DOHH2 (cell line): ENCODE data around the gene ARFIP1.
"Not testable (repeated sequence)": the region's sequence is repeated elsewhere in the genome, so short reads cannot be mapped to it uniquely, and the experiment has no call there.

Experiments used
- H3F3A ChIP-seq: fragments of 200-600 bp; sonication (generic), shearing (Covaris generic); 2 replicates; pipeline ENCODE4 v1.6.0; 2016; ENCODE audit warnings: antibody characterized with exemption, mild to moderate bottlenecking; ENCODE audit not compliant: control insufficient read depth, insufficient read depth
- H3K27ac ChIP-seq: fragments of 200-600 bp; sonication (generic); 2 replicates; pipeline ENCODE4 v1.5.1; 2014; ENCODE audit warnings: low read depth, mild to moderate bottlenecking, low read length, moderate library complexity
- H3K27me3 ChIP-seq: fragments of 200-600 bp; sonication (generic); 2 replicates; pipeline ENCODE4 v1.6.1; 2014; ENCODE audit warnings: mild to moderate bottlenecking, low read length, mixed read lengths; ENCODE audit not compliant: control insufficient read depth
- H3K36me3 ChIP-seq: fragments of 200-600 bp; sonication (generic); 2 replicates; pipeline ENCODE4 v1.6.1; 2014; ENCODE audit warnings: mild to moderate bottlenecking, low read length, moderate library complexity, mixed read lengths; ENCODE audit not compliant: control insufficient read depth
- H3K4me1 ChIP-seq: fragments of 200-600 bp; sonication (generic); 2 replicates; pipeline ENCODE4 v1.6.1; 2014; ENCODE audit warnings: mild to moderate bottlenecking, low read length, mixed read lengths; ENCODE audit not compliant: control insufficient read depth
- H3K4me2 ChIP-seq: fragments of 200-600 bp; sonication (generic); 2 replicates; pipeline ENCODE4 v1.6.0; 2014; ENCODE audit warnings: mild to moderate bottlenecking, low read length, moderate library complexity
- H3K4me3 ChIP-seq: fragments of 200-600 bp; sonication (generic); 2 replicates; pipeline ENCODE4 v1.5.1; 2014; ENCODE audit warnings: mild to moderate bottlenecking, low read length, mixed read lengths
- H3K79me2 ChIP-seq: fragments of 200-600 bp; sonication (generic); 2 replicates; pipeline ENCODE4 v1.6.1; 2014; ENCODE audit warnings: mild to moderate bottlenecking, low read length, mixed read lengths; ENCODE audit not compliant: control insufficient read depth
- H3K9me2 ChIP-seq: fragments of 200-600 bp; sonication (generic); replicated peaks from 2 replicates; pipeline ENCODE4 v1.6.1; 2014; ENCODE audit warnings: mild to moderate bottlenecking, low read length, mixed read lengths; ENCODE audit not compliant: control insufficient read depth
- H3K9me3 ChIP-seq: fragments of 200-600 bp; sonication (generic); 2 replicates; pipeline ENCODE4 v1.6.1; 2014; ENCODE audit warnings: antibody characterized with exemption, low read length, mixed read lengths; ENCODE audit not compliant: control insufficient read depth, insufficient read depth
- H4K20me1 ChIP-seq: fragments of 200-600 bp; sonication (generic); 2 replicates; pipeline ENCODE4 v1.6.0; 2014; ENCODE audit warnings: low read depth, mild to moderate bottlenecking, antibody characterized with exemption, low read length, moderate library complexity; ENCODE audit not compliant: control insufficient read depth, insufficient read depth
- CTCF ChIP-seq: fragments of 200-600 bp; sonication (generic); IDR thresholded peaks from one replicate; pipeline ENCODE4 v1.5.1; 2014; ENCODE audit warnings: antibody characterized with exemption, mild to moderate bottlenecking, low read depth, low read length; ENCODE audit not compliant: poor library complexity, severe bottlenecking
- EZH2phosphoT487 ChIP-seq: fragments of 200-600 bp; sonication (generic); IDR thresholded peaks from 2 replicates; pipeline ENCODE4 v1.6.1; 2017; ENCODE audit warnings: borderline replicate concordance, mild to moderate bottlenecking, antibody characterized with exemption, low read length, moderate library complexity, mixed read lengths

The ARFIP1 gene

GRCh38 chr4:152896811-152897210 lies 117.1 kb downstream of the ARFIP1 start:
- no peak overlapping the region for H3K27ac ChIP-seq
- no peaks in the 10 kb centered on the region for H3F3A ChIP-seq
- no peaks in the 10 kb centered on the region for H3K79me2 ChIP-seq
- no peaks in the 10 kb centered on the region for H3K9me3 ChIP-seq
- no peaks in the 10 kb centered on the region for H3K4me1 ChIP-seq
- no peak overlapping the region for H3K4me3 ChIP-seq
- H3K27me3 ChIP-seq, result no peaks in the 10 kb centered on the region
- H3K4me2 ChIP-seq, result no peak overlapping the region
- TF ChIP-seq CTCF (no peak), EZH2phosphoT487 (no peak)
- H3K9me2 ChIP-seq, result no peaks in the 10 kb centered on the region
- no peaks in the 10 kb centered on the region for H3K36me3 ChIP-seq
- no peaks in the 10 kb centered on the region for H4K20me1 ChIP-seq

DNA sequence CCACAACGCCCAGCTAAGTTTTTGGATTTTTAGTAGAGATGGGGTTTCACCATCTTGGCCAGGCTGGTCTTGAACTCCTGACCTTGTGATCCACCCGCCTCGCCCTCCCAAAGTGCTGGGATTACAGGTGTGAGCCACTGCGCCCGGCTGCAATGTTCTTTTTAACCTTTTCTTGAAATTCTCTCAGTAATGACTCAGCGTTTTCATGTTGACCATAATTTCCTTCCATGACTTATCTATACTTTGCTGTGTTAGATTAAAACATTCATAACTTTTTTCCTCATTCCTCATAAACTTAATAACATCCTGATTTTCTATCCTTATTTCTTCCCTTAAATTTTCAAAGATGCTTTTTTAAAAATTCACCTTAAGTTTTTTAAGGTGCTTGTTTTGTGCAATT lies 118.4 kb downstream of the ARFIP1 start:
- not testable (repeated sequence) for H3K9me2 ChIP-seq, H3K79me2 ChIP-seq, H3K36me3 ChIP-seq, H3F3A ChIP-seq, H3K27ac ChIP-seq, H3K4me3 ChIP-seq, H3K27me3 ChIP-seq, H3K9me3 ChIP-seq, H3K4me2 ChIP-seq, H4K20me1 ChIP-seq, H3K4me1 ChIP-seq

- TF ChIP-seq CTCF, result no peak
- TF ChIP-seq EZH2phosphoT487, result no peak
- no peak overlapping the region for H3K27ac ChIP-seq
Observed at GRCh38 chr4:152898606-152899005, 118.9 kb downstream of the ARFIP1 start.

GRCh38 chr4:152900395-152900794 lies 120.6 kb downstream of the ARFIP1 start:
- Histone ChIP-seq H3K79me2 (no peaks in the 10 kb centered on the region), H3K9me3 (no peaks in the 10 kb centered on the region), H3K27me3 (no peaks in the 10 kb centered on the region), H3F3A (no peaks in the 10 kb centered on the region), H3K4me2 (no peak overlapping the region), H3K27ac (no peak overlapping the region), H4K20me1 (no peaks in the 10 kb centered on the region), H3K4me3 (no peak overlapping the region), H3K36me3 (no peaks in the 10 kb centered on the region), H3K4me1 (no peaks in the 10 kb centered on the region), H3K9me2 (no peaks in the 10 kb centered on the region)
- no peak for TF ChIP-seq CTCF
- TF ChIP-seq EZH2phosphoT487, result no peak

More at GRCh38 chr4:152898606-152899005, 118.9 kb downstream of the ARFIP1 start:
- Histone ChIP-seq H3F3A (no peaks in the 10 kb centered on the region), H3K4me1 (no peaks in the 10 kb centered on the region), H3K27me3 (no peaks in the 10 kb centered on the region), H3K4me3 (no peak overlapping the region), H3K36me3 (no peaks in the 10 kb centered on the region), H3K4me2 (no peak overlapping the region), H3K9me2 (no peaks in the 10 kb centered on the region), H4K20me1 (no peaks in the 10 kb centered on the region), H3K79me2 (no peaks in the 10 kb centered on the region), H3K9me3 (no peaks in the 10 kb centered on the region)
